ENCODE measurements around the gene AMBN.
A peak's percentile ranks its signal among the peaks of the same experiment; 100 is the strongest.

The AMBN gene, protein sequence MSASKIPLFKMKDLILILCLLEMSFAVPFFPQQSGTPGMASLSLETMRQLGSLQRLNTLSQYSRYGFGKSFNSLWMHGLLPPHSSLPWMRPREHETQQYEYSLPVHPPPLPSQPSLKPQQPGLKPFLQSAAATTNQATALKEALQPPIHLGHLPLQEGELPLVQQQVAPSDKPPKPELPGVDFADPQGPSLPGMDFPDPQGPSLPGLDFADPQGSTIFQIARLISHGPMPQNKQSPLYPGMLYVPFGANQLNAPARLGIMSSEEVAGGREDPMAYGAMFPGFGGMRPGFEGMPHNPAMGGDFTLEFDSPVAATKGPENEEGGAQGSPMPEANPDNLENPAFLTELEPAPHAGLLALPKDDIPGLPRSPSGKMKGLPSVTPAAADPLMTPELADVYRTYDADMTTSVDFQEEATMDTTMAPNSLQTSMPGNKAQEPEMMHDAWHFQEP

DNA sequence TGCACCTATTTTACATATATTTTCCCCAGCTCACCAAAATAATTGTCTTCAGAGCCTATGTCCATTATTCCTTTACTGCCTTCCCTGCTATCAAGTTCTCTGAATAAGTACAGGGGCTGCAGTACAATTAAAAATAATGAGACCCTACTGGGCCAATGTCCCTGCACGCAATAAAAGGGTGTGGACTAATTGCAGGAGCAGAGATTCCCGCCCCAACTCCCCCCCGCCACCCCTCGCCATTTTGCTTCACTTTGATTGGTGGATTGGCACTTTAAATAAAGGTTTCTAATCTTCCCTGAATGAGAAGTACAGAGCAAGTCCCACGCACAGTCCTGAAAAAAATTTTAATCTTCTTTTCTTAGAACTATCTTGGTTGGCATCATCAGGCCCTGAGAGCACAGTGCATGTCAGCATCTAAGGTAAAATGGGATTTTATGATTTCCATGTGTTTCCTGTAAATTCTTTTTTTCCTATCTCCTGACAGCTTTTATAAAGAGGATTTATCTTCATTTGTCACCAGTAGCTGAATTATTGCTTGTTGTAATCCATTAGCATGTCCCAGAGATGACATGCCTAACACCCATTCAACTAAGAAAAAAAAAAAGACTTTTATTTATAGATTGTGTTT lies at the start of gene AMBN:
AMBN (plus strand) TSS at position 302 of the 628 bp plus-strand sequence; CDS start at position 405, 103 bp downstream.
- FAIRE-seq (no peak), DNase-seq (ENCODE audit: low spot score) (no peak)

DNA sequence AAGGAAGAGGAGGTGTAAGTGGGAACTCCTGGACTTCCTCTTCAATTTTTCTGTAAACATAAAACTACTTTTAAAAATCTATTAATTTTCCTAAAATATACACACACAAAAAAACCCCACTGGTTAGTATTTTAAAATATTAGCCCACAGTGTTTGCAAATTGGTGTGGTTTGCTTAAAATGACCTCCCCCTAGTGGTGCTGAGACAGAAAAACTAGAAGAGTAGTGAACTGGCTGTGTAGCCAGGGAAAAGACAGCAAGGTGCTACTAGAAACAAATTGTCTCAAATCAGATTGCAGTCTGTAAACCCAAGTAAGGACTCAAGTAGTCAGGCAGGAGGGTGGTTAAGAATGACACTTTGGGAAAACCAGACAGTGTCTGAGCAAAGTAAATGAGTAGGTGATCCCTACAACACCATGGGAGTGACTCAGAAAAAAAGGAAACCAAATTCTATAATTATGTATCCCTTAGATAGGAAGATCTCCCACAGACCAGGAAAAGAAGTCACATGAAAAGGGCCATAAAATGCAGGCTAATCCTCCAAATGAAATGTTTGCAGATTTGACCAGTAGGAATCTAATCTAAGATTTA lies 47.7 kb upstream of the AMBN start:
- no peak for FAIRE-seq

DNA sequence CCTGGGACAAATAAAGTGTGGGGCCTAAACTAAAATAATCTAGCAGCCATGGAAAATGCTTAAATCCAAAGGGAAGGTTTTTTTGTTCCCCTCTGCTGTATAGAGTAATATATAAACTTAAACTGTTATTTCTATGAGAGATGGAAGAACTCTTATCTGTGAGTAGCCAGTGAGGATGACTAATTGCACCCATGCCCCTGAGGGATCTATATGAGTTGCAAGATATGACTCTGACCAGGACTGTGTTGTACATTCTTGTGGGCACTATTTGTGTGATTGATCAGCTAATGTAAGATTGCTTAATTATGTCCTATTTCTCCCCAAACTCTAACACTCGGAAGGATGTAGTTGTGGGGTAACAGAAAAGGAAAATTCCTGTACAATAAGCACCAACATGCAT lies 35.2 kb upstream of the AMBN start:
- FAIRE-seq (no peak), DNase-seq (ENCODE audit: low spot score) (no peak)

More for the DNA sequence above, 47.7 kb upstream of the AMBN start:
- peak; percentile 27 for DNase-seq (ENCODE audit: low spot score)

DNA sequence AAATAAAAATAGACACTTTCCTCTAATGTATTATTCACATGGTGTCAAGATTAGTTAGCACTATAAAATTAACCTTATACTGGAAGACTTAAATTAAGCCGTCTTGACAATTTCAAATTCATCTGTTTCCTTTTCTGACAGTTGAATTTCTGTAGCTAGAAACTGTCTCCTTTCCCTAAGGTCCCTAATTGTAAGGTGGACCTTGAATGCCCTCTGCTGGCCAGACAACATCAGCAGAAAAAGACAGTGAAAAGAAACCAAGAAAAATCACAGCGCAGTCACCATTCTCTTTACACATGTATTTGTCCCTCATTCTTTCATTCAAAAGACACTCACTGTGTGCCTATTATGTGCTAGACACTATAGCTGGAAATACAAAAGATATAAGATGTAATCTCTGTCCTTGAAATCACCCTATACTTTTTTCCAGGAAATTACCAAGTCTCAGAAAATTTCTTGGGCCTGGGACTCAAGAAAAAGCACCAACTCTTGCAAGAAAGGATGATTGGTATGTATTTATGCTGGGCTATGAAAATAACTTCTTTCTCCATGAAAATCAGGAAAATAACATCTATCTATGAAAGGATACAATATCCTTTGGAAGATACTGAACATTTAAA lies 32.7 kb upstream of the AMBN start:
- peak; percentile 59 for DNase-seq (ENCODE audit: low spot score)
- FAIRE-seq = peak; percentile 52

DNA sequence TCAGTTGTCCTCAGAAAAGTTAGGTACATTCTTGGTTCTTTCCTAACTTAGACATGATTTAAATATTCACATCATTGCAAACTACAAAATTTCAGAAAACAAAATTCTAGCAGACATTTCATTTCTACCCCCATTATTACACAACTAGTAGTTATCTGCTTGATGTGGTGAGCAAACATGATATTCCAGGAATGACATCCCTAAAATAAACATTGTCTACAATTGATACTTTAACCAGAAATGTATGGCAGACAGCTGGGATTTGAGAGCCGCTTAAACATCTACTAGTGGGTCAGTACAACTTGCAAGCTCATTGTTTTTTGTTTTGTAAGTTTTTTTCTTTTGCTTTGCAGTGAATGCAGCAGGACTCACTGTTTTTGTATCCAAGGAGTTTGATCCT lies 32.1 kb upstream of the AMBN start:
- FAIRE-seq (peak; percentile 59), DNase-seq (ENCODE audit: low spot score) (no peak)

DNA sequence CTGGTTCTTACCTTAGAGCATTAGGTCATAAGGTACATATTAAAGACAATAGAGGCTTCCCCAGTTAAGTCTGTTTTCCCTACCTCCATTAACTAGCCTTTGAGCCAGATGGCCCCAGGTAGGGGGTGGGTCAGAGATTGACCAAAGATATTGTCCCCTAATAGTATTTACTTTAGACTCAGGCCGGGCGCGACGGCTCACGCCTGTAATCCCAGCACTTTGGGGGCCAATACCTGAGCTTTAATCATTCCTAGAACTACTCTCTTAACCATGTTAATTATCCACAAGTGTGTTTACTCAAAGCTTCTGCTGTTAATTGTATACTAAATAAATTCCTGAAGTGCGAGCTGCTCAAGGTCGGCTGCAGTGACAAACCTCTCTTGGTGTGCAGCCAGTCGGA lies 28.0 kb upstream of the AMBN start:
- DNase-seq (ENCODE audit: low spot score) = no peak
- no peak for FAIRE-seq

DNA sequence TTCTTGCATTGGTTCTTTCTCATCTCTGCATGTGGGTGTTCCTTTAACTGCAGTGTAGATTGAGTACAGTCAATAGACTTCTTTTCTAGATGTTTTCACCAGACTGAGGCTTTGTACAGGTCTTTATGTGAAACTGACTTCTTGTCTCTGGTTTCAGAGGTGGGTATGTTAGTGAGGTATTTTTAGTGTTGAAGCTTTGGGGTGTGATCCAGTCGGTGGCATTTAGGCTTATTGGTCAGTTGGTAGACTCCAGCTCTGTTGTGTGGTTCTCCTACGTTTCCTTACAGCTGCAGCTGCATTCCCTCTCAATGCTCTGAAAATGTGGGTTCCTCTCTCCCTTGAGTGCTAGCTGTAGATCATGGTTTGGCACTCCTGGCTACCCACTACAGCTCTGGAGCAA lies 21.3 kb upstream of the AMBN start:
- no peak for DNase-seq (ENCODE audit: low spot score)
- FAIRE-seq = no peak

DNA sequence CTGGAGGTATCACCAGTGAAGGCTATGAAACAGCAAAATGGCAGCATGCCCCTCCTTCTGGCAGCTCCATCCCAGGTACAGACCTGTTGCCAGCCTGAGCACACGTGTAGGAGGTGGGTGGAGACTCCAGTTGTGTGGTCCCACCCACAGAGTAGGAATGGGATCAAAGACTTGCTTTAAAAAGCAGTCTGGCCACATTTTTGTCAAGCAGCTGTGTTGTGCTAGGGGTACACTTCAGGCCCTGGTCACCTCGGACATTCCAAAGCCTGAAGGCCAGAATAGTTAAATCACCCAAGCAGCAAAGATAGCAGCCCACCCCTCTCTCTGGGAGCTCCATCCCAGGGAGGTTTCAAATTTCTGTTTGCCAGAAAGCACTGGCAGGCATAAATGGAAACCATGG lies 20.3 kb upstream of the AMBN start:
- no peak for DNase-seq (ENCODE audit: low spot score)
- no peak for FAIRE-seq

DNA sequence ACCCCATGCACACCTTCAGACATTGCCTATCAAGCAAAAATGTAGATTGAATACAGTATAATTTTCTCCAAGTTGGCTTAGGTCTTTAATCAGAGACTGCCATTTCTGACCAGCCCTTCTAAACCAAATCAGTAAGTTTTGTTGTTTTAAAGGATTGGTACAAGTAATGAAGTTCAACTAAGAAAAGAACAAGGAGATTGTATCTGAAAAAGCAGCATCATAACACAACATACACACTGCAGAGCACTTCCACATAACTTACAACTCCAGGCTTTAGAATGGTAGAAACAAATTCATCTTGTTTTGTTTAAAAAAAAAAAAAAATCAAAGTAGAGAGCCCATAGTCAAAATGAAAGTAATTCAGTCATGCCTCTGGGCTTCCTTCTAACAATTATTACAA lies 16.1 kb upstream of the AMBN start:
- no peak for DNase-seq (ENCODE audit: low spot score)
- no peak for FAIRE-seq

DNA sequence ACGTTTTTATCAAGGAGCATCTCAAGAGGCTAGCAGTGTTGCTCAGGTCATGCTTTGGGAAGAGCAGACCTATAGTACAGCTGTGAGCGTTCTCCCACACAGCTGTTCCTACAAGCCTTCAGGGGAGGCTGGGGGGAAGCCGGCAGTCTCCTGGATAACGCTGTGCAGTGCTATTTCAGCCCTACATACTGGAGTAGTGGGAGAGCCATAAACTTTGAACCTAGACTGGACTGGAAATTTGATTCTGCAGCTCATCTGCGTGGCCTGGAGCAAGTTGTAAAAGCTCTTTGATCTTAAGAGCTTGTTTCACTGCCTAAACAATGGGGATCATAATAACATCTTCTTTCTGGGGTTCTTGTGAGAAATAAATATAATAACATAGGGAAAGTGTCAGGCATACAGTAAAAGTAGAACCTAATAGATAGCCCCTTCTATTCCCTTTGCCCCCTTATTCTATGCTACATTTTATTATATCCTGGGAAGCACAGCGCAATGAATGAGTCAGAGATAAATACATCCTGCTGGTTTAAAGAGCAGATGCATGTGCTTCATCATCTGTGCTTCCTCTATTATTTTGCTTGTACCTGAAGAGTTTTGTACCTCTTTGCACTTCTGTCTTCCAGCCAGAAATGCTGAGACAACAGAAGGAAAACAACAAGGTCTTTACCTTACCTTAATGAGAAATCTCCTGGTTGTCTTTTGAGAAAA lies 14.7 kb upstream of the AMBN start:
- no peak for FAIRE-seq
- DNase-seq (ENCODE audit: low spot score) = no peak

DNA sequence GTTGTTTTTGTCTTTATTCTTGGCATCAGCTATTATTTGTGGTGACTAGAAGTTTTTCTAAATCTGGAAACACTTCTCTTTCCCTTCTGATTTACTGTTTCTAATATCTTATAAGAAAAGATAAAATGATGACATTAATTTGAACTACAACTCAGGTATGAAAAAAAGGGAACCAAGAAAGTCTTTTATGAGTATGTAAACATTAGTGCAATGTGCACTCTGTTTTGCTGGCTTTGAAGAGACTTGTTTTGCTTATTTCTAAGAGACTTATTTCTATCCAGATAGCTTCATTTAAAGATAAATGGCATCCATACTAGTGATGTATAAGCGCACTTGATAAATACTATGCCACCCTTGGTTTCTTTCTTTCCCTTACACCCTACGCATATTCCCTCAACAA lies 10.1 kb upstream of the AMBN start:
- no peak for DNase-seq (ENCODE audit: low spot score)
- FAIRE-seq = no peak

DNA sequence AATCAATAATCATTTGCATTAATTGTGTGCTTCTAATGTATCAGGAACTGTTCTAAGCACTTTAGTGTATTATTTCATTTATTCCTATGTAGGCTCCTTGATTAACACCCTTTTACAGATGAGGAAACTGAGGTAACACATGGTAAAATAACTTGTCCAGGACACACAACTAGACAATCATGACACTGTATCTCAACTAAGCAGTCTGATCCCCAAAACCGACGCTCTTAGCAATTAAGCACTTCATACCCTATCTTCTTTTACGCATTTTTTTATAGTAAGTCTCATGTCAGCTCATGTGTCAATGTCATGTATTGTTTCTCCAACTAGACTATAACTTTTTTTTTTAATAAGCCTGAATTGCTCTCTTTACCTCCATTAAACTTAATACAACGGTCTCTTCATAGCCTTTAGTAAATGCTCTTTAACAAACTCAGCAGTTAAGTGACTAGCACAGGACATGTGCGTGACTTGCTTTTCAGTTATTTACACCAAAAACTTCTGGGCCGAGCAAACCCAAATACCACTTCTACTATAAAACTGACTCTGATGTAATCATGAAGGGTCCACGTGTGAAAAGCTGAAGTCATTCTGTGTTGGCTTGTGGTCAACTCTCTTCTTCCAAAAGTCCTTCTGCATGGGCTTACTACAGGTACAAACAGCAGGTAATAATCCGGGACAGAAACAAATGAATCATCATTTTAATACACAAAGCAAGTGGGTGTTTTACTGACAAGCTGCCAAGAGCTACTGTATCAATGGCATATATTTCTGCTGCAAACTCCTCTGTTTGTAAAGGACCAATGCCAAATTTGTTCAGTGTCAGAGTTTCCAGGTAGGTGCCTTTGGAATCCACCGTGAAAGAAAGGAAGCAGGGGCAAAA lies 7.9 kb upstream of the AMBN start:
- FAIRE-seq = no peak
- DNase-seq (ENCODE audit: low spot score) = peak; percentile 47

DNA sequence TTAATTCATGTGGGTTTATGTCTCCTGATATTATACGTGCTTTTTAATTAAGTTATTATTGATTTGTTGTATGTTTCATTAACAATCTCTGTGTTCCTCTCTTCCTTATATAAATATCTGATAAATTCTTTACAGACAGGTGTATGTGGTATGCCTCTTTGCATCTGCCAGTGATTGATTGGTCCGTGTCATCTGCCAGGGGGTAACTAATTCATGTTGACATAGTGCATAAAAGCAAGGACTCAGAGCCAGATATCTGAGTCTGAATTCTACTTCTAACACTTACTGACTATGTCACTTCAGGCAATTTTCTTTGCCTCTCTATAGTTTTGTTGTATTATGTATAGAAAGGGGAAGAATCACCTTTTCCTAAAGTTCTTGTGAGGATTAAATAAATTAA lies 5.2 kb upstream of the AMBN start:
- FAIRE-seq (no peak), DNase-seq (ENCODE audit: low spot score) (no peak)

DNA sequence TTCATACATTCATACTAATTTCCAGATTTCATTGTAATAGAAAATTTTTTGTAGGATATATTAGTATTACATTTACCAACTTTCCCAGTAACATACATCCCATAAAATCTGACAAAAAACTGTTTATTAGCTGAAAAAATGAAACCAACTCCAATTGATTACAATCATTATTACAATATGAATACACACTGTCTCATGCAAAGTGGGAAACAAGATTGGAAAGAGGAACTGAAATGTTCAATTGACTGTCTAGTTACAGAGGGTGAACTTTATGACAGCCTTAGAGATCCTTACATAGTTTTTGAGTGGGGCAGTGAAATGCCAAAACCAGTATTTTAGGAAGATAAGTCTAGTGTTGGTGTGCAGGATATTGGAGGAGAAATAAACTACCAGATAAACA lies 2.3 kb upstream of the AMBN start:
- DNase-seq (ENCODE audit: low spot score) = no peak
- no peak for FAIRE-seq

DNA sequence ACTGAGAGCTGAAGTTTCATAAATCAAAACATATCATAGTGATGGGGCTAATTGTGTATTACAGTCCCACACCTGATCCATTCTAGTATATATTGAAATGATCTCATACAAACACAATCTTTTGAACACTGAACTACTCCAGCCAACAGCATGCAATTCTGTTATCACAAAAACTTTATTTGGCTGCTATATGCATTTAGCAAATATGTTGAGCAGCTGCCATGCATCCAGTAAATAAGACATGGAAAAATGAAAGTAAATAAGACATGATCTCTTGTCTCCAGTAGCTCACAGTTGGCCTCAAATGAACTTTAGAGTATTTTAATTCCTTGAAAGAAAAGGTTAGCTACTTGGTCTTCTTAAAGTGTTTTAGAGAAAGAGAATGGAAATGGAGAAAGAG lies 2.1 kb downstream of the AMBN start:
- FAIRE-seq (no peak), DNase-seq (ENCODE audit: low spot score) (no peak)

DNA sequence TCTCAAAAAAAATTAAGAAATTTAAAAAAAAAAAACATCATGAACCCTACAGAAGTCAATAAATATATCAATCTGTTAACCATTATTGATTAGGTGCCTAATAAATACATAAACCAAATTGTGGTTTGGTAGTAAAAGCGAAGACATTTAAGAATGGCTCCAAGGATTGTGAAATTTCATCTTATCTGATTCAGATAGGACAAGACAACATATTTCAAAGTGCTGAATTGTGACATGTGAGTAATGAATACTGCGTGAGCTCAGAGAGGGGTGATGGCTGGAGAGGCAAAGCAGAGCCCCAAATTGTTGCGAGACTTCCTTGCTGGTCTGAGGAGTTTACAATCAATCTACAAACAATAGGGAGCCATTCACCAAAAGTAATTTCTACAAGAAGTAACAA lies 8.2 kb downstream of the AMBN start:
- no peak for FAIRE-seq
- DNase-seq (ENCODE audit: low spot score) = no peak

DNA sequence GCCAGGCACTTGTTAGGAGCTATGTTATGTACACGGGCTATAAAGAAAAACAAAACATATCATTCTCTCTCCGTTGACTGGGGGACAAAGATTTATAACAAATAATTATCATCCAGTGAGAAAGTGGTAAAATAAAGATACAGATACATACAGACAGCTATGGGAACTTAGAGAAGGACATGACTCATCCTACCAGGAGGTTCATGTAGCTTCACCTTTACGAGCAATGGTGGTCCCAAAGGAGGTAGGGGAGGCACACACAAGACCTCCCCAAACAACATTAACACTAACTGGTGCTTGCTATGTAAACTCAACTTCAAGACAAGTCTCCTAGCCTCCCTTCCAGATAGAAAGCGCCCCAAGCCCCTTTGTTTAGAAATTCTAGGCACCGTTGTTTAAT lies 8.9 kb downstream of the AMBN start:
- no peak for FAIRE-seq
- no peak for DNase-seq (ENCODE audit: low spot score)

DNA sequence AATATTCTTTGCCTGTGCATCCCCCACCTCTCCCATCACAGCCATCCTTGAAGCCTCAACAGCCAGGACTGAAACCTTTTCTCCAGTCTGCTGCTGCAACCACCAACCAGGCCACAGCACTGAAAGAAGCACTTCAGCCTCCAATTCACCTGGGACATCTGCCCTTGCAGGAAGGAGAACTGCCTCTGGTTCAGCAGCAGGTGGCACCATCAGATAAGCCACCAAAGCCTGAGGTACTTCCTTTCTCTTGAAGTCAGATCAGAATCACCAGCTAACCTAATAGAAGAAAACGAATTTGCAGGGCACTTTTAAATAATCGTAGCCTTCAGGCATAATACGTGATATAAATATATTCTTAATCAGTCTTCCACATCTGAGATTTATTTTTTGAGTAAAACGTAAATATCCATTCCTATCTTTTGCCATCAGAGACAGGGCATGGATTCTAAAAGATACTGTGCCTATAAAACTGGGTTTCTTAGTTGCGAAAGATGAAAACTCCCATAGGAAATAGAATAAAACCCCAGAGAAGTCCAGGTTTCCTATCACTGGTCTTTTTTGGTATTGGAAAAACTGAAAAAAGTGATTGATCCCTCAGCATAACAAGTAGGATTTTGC lies 9.5 kb downstream of the AMBN start:
- DNase-seq (ENCODE audit: low spot score) = peak; percentile 66
- FAIRE-seq = no peak

DNA sequence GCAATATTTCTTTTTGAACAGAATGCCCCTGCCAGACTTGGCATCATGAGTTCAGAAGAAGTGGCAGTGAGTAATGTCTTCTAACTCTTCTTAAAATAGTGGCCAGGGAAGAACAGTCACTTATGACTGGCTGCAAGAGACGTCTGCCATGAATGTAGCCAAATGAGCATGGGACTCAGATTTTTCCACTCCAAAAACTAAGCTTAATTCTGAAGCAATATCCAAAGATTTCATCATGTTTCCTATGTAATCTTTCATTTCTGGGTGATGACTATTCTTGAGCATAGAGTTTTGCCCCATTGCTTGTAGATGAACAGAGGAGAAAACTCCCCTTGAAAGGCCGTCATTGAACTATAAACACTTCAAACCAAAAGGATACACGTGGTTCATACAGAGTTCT lies 11.8 kb downstream of the AMBN start:
- DNase-seq (ENCODE audit: low spot score) (no peak), FAIRE-seq (no peak)

DNA sequence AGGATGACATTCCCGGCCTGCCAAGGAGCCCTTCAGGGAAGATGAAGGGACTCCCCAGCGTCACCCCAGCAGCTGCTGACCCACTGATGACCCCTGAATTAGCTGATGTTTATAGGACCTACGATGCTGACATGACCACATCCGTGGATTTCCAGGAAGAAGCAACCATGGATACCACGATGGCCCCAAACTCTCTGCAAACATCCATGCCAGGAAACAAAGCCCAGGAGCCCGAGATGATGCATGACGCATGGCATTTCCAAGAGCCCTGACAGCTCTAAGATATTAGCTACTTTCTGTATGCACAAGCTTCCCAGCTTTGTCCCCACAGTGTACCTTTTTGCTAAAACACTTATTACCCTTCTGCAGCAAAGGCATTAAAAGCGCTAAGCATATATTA lies 14.4 kb downstream of the AMBN start:
- FAIRE-seq = no peak
- DNase-seq (ENCODE audit: low spot score) = no peak
